Stimulated activated CD4-positive, alpha-beta T cell treated with anti-CD3 and anti-CD28 coated beads, Interleukin-12 subunit alpha, Interleukin-12 subunit beta, amount 100 ng/mL, for 24 hours (primary cell): ENCODE data around the gene CHST9.
"Not testable (repeated sequence)": the region's sequence is repeated elsewhere in the genome, so short reads cannot be mapped to it uniquely, and the experiment has no call there.

Experiments used
- DNase-seq, 2 experiments: peaks; one replicate each; pipeline ENCODE4 v3.0.0-alpha.2; 2020; ENCODE audit warnings: low read depth in 2 of 2

The CHST9 gene, protein sequence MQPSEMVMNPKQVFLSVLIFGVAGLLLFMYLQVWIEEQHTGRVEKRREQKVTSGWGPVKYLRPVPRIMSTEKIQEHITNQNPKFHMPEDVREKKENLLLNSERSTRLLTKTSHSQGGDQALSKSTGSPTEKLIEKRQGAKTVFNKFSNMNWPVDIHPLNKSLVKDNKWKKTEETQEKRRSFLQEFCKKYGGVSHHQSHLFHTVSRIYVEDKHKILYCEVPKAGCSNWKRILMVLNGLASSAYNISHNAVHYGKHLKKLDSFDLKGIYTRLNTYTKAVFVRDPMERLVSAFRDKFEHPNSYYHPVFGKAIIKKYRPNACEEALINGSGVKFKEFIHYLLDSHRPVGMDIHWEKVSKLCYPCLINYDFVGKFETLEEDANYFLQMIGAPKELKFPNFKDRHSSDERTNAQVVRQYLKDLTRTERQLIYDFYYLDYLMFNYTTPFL

GRCh38 chr18:27185025-27185763, at the start of gene CHST9:
Gene CHST9, minus strand, starts transcription at chr18:27185308. Its CDS starts 42,499 bp downstream, at chr18:27142809.
- DNase-seq: no peak

- DNase-seq: not testable (repeated sequence)
Measured at GRCh38 chr18:27232355-27232754, 47.2 kb upstream of the CHST9 start.

GRCh38 chr18:27231671-27232070, 46.6 kb upstream of the CHST9 start:
- DNase-seq: not testable (repeated sequence)

- not testable (repeated sequence) for DNase-seq
Measured at GRCh38 chr18:27231221-27231620, 46.1 kb upstream of the CHST9 start.

DNA sequence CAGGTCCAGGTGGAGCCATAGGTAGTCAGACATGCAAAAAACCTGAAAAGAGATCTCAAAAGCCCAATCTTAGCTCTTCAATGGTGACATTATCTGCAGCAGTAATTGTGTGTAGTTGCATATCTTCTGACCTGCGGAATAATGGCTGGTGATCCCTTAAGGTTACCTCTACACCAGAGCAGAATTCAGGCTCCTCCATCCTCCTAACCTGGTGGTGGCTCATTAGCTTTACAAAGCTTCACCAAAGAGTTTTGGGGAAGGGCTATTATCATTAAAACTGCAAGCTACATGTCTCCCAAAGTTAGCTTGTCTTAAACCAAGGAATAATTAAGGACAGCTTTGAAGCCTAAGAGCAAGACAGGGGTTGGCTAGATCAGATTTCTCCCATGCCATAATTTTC, 42.6 kb upstream of the CHST9 start:
- no peak for DNase-seq

DNA sequence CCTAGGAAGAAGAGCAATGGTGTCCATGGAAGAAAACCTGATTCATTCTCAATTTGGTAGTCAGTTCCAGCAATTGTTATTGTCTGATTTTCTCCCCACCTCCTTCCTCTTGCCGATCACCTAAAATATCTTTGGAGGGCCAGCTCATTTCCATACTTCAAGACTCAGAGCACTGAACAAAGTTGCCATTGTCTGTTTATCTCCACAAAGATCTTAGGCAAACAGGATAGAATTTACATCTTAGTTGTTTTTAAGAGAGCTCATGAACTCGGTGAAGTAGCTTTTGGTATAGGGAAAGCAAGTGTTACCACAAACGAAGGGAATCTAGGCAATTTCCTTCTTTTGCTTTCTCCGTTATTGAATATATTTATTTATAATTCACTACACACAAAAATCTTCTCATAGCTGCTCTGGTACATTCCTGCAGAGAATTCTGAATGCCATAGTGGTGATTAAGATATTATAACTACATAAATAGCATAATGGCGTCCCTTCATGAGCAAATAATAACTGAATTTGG, 41.5 kb upstream of the CHST9 start:
- DNase-seq: no peak

GRCh38 chr18:27225947-27226481, 40.9 kb upstream of the CHST9 start:
- DNase-seq: no peak

DNA sequence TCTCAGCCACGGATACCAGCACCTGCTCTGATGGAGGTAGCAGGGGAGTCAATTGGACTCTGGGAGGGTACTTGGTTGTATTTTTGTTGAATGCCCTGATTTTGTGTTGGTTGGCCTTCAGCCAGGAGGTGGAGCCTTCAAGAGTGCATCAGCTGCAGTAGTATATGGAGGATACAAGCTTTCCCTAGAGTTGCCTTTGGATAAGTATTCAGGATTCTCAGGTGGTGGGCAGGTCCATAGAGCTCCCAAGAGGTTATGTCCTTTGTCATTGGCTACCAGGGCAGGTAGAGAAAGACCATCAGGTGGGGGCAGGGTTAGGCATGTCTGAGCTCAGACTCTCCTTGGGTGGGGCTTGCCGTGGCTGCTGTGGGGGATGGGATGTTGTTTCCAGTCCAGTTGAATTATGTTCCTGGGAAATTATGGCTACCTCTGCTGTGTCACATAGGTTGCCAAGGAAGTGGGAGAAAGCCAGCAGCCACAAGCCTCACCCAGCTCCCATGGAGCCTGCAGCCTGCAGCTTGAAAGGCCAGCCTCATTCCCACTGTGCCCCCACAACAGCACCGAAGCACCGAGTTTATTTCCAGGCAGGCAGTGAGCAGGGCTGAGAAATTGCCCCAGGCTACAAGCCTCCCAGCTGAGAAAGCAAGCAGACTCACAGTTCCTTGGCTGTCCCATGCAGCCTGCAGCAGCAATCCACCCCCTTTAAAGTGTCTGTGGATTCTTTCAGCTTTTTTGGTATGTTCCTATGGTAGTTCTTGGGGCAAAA, 38.6 kb upstream of the CHST9 start:
- DNase-seq: no peak

DNA sequence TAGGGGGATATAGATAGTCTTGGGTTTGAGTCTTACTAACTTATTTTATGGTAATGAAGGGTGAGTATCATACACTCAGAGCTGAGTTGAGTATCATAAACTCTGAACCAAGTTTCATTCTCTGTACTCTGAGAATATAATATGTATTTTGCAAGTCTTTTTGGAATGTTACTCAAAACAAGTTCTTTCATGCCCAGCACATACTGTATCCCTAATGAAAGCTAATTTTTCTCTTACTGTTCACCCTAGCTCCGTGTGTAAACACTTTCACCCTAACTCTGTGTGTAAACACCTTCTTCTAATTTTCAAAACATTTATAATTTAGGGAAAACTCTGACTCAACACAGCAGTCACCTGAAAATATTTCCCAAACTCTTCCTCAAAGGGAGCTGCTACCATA, 29.7 kb upstream of the CHST9 start:
- DNase-seq: no peak

DNA sequence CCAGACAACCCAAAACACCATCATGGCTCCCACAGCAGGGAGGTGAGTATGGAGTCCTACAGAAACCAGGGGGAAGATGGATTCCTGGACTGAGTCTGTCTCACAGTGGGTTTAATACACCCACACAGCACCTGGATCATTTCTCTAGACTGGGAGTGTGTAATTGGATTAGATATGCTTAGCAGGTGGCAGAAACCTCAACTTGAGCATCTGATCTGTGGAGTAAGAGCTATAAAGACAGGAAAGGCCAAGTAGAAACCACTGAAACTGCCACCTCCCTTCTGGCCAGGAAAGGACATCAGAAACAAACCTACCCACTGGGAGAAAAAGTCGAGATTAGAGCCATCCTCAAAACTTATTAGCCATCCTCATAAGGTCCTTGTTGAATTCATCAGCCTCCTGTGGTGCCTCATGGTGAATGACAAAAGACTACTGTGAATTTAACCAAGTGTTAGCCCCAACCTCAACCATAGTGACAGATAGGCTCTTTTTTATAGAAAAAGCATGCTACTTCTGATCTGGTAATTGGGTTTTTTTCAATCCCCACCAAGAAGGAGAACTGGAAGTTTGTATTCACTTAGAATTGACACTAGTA, 28.1 kb upstream of the CHST9 start:
- DNase-seq: no peak

GRCh38 chr18:27211569-27211968, 26.5 kb upstream of the CHST9 start:
- no peak for DNase-seq

GRCh38 chr18:27206411-27206810, 21.3 kb upstream of the CHST9 start:
- DNase-seq: no peak

DNA sequence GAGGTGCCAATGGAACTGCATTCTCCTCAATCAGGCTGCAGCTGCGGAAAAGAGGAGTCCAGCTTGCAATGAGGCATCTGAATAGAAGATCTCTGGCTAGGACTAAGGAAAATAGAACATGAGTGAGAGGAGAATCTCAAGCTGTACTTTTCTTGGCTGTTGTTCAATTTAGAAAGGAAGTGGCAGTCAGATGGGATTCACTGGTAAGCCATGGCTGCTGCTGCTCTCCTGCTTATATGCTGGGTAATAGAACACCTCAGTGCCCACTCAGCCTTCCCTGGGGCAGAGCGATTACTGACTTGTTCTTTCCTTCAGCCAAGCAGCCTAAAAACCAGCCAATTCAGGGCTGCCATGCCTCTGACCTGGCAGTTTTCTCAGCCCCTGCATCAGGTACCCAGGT, 17.6 kb upstream of the CHST9 start:
- no peak for DNase-seq

- DNase-seq: no peak
Measured at GRCh38 chr18:27198036-27198435, 12.9 kb upstream of the CHST9 start.

GRCh38 chr18:27188309-27188708, 3.2 kb upstream of the CHST9 start:
- DNase-seq: no peak

- DNase-seq: no peak
Measured at GRCh38 chr18:27185897-27186296, 789 bp upstream of the CHST9 start.

- no peak for DNase-seq
Measured at GRCh38 chr18:27184115-27185024, 738 bp downstream of the CHST9 start.

GRCh38 chr18:27181726-27182125, 3.4 kb downstream of the CHST9 start:
- no peak for DNase-seq

- DNase-seq: no peak
Measured at GRCh38 chr18:27178424-27178823, 6.7 kb downstream of the CHST9 start.

DNA sequence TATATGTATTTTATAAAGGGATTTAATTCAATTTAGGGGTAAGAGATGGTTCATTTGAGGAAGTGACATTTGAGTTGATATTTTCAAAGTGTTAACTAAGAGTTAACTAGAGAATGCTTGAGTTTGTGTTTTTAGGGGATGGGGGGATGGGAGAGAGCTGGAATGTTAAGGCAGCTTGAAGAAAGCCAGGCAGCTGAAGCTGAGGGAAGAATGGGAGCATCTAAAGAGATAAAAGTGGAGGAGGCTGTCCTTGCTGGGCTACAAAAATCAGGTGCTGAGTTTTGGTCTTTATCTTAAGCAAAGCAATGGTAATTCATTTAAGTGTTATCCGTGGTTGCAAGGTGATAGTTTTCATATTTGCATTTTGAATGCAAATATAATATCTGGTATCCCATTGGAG, 9.2 kb downstream of the CHST9 start:
- DNase-seq: no peak
